Hepatic stellate cell (primary cell): ENCODE measurements around the gene NUDCD3.
A peak's percentile ranks its signal among the peaks of the same experiment; 100 is the strongest.
"Not testable (repeated sequence)": the region's sequence is repeated elsewhere in the genome, so short reads cannot be mapped to it uniquely, and the experiment has no call there.

Source experiments
- DNase-seq: peaks from one replicate; pipeline ENCODE4 v3.0.0; 2011; ENCODE audit warnings: low spot score

NUDCD3 gene

DNA sequence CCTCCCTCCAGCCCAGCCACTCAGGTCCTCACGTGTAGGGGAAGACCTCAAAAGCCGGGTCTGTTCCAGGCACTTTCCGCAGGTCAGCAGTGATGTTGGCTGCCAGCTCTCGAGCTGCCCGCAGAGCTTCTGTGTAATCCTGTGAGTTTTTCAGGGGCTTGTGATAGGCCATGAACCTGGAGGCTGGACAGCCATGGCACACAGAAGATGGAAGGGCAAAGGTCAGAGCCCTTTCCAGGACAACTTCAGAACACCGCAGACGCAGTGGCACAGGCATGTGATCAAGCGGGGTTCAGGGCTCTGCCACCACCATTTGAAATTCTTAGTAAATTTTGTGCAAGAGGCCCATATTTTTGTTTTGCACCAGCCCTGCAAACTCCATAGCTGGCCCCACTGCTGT, 26.7 kb upstream of the NUDCD3 start:
- DNase-seq, result no peak

DNA sequence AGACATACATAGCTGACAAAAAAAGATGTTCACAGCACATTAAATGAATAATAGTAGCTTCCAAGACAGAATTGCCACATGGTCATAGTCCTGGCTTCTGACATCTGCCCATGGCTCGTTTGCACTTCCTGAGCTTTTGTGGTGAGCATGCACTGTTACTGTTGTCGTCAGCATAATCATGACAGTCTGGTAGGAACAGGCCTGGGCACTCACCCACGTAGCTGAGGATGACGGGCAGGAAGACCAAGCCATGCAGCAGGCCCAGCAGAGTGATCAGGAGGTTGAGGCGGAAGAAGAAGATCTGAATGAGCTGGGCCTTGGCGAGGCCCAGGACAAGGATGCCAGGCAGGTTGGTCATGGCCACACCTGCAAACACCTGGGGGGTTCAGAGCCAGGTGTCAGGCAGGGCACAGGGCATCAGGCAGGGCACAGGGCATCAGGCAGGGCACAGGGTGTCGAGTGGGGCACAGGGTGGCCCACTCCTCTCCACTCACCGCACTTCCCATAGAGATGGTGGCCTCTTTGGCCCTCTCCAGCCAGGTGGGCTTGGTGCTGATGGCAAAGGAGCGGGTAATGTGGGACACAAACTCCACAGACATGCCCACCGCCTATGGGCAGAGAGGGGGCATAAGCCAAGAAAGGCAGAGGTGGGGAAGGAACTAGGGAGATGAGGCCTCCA, 25.3 kb upstream of the NUDCD3 start:
- no peak for DNase-seq

DNA sequence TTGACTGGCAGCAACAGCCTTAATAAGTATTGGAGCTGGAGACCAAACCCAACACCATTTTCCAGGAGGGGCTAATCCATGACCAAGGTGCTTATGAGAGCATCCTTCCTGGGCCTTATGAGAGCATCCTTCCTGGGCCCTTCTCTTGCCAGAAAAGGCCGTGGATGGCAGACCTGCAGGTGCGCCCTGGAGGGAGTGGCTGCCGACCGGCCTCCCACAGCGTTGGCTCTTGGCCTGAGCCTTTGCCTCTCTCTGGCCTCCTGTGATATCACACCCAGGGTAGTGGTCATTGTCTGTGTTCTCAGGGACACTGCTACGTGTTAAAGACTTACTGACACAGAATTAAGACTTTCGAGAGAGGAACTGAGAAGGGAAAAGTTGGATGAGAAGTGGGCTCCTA, 22.3 kb upstream of the NUDCD3 start:
- no peak for DNase-seq

DNA sequence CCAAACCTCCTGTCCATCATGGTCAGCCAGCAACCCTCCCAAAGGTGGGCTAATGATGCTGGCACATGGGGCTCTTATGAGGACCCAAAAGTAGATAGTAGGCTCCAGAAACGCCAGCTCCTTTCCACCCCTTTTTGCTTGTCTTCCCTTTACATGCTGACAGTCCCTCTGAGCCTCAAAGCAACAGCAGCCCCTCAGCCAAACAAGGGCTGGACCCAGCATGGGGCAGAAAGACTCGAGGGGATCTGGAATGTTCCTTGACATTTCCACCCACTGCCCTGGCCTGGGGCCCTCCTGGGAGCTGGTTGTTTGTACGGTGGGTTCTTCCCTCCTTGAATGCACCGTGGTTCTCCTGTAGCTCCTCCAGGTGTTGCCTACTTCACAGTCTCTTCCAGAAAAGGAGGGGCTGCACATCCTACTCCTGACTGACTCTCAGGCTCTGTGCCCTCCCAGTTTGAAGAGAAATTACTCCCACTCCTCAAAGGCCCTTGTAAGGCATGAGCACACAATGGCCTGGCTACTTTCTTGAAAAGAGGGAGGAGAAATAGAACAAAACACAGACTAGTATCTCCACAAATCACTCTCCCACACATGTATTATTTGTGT, 21.5 kb upstream of the NUDCD3 start:
- no peak for DNase-seq

DNA sequence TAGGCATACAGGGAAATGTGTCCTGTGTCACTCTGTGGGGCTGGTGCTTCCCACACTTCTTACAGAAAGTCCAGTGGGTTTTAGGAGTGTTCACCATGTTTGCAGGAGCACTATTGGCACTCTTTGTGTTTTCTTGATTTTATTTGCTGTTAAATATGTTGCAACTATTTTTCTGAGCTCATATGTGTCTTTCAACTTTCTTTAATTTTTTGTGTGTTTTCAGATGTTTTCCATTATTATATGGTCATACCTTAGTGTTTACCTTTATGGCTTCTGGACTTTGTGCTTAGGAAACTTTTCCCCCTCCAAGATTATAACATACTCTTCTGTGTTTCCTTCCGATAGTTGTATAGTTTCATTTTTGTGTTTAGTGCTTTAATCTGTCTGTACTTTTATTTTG, 20.8 kb upstream of the NUDCD3 start:
- DNase-seq, result no peak

DNA sequence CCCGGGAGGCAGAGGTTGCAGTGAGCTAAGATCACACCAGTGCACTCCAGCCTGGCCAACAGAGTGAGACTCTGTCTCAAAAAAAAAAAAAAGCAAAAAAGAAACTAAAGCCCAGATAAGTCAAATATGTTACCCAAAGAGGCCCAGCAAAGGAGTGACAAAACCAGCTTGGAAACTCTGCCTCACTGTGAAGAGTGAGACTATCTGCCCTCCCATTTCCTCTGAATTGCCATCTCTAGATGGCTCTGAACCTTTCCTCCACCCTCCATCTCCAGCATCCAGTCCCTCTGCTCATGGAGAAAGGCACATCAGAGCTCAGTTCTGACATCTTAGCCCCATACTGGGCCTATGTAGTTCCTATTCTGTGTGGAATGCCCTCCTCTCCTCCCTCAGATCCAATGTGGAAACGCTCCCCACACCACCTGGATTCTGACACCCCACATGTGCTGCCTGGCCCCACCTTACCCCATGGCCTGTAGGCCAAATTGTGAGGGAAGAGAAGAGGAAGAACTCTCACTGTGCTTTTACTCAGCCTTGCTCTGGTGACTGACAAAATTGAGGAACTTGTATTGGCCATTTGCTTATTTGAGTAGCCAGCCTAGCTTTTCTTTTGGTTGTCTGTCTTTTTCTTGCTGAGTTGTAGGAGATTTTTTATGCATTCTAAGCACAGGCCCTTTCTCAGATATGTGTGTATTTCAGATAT, 18.0 kb upstream of the NUDCD3 start:
- no peak for DNase-seq

DNA sequence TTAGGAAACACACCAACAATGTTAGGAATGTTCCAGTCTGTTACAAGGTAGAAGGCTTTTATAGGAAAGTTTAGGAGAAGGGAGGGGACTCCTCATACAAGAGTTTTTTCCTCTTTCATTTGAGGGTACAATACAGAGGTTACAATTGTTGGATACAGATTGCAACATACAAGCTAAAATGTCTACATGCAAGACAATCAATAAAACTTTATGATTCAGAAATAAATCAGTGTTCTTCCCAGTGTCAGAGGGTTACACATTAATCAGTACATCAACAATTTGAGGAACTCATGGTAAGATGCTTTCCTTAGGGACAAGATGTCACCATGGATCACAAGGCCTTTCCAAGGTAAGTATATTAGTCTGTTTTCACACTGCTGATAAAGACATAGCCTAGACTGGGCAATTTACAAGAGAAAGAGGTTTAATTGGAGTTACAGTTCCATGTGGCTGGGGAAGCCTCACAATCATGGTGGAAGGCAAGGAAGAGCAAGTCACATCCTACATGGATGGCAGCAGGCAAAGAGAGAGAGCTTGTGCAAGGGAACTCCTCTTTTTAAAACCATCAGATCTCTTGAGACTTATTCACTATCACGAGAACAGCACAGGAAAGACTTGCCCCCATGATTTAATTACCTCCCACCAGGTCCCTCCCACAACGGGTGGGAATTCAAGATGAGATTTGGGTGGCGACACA, 16.3 kb upstream of the NUDCD3 start:
- DNase-seq, result not testable (repeated sequence)

DNA sequence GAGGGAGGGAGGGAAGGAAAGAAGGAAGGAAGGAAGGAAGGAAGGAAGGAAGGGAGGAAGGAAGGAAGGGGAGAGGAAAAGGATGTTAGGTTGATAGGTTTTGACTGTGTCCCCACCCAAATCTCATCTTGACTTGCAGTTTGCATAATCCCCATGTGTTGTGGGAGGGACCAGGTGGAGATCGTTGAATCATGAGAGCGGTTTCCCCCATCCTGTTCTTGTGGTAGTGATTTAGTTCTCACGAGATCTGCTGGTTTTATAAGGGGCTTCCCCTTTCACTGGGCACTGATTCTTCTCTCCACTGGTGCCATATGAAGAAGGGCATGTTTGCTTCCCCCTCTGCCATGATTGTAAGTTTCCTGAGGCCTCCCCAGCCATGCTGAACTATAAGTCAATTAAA, 15.1 kb upstream of the NUDCD3 start:
- DNase-seq, result no peak

DNA sequence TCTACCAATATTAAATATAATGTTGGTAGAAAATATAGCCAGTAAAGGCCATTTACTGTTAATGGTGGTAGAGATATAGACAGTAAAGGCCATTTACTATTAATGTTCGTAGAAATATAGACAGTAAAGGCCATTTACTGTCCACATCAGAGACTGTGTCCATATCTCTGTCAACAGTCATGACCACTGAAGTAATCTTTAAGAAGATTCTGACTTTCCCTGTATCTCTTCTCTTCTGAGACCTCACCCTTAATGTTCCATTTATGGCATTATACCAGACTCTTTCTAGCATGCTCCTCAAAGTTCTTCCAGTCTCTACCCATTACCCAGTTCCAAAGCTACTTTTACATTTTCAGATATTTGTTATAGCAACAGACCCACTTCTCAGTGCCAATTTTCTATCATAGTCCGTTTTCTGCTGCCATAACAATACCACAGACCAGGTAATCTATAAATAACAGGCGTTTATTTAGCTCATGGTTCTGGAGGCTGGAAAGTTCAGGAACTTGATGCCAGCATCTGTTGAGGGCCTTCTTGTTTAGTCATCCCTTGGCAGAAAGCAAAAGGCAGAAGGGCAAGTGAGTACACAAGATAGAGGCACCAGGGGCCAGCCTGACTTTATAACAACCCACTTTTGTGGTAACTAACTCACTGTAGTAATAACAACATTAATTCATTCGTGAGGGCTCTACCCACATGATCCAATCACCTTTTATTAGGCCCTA, 7.9 kb upstream of the NUDCD3 start:
- DNase-seq, result no peak

DNA sequence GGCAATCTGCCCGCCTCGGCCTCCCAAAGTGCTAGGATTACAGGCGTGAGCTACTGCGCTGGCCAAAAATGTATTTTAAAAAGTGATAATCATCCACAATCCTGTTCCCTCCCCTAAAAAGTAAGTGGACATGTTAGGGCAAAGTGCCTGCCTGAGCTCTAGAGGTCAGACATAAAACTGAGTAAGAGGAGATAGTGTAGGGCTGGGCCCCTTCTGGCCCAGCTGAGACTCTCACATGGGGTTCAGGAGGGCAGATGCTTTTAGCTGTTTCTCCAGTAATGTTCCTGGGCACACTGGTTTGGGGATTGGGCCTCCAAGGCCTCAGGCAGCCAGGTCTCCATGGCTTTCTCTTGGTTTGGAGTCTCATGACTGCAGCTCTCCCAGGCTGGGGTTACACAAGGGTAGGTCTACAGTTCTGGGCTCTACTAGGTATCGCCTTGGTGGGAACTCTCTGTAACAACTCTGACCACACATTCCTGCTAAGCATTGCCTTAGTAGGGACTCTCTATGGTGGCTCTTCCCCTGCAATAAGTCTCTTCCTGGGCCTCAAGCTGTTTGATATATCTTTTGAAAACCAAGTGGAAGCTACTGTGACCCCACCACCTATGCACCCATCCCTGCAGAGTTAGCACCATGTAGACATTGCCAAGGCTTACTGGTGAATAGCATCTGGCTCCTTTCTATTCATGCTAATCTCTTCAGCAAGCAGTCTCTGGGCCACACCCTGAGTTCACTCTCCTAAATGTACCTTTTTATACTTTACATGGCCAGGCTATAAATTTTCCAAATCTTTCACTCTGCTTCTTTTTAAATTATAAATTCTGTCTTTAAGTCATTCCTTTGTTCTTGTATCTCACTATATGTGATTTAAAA, 6.9 kb upstream of the NUDCD3 start:
- DNase-seq, result no peak

DNA sequence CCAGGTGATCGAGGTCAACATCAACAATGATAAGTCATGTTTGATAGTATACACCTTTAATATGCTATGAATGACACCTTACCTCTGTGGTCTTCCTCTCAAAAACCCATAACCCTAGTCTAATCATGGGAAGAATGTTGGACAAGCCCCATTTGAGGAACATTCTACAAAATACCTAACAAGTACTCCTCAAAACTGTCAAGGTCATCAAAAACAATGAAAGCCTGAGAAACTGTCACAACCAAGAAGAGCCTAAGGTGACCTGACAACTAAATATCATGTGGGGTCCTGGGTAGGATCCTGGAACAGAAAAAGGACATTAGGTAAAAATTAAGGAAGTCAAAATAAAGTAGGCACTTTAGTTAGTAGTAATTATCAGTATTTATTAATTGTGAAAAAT, 5.9 kb upstream of the NUDCD3 start:
- DNase-seq, result no peak

DNA sequence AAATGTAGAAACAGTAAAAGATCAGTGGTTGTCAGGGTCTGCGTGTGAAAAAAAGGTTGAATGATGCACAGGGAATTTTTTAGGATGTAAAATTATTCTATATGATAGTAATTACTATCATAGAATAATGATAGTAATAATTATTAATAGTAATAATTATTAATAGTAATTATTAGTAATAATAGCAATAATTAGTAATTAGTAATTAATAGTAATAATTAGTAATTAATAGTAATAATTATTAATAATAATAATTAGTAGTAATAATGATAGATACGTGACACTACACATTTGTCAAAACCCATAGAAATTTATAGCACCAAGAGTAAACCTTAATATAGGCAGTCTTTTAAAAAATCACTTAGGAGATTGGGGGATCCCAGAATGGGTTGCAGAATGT, 4.5 kb upstream of the NUDCD3 start:
- DNase-seq, result no peak

DNA sequence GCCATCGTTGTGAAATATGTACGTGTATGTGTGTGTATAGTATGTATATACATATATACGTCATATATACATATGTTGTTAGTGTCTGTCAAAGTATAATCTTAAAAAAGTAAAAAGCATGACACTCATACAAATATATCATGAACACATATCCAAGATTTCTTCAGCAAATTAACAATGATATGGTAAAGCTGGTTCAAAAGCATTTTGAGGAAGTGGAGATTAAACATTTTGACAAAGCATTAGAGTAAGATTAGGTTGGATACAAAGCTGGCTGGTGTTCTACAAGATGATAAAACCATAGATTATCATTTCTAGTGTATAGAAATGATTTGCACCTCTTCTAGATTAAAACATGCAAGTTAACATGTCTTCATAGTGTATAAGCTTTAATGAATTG, 771 bp upstream of the NUDCD3 start:
- DNase-seq, result no peak

DNA sequence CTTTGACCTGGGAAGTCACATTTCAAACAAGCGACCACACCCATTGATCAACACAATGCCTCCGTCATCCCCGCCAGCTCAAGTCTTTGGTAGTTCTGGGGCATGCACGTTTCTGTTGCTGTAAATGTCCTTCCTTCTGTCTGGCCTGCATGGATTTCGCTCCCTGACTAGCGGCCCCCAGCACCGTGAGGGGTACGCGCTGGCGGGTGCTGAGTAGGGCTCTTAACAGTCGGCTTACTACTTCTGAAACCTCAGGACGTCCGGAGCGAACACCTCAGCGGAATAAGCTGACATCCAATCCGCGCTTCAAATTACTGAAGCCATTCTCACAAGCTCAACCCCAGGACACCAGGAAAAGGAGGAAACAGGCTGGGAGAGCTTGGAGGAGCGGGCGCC, 505 bp downstream of the NUDCD3 start:
- DNase-seq, result peak; percentile 24

DNA sequence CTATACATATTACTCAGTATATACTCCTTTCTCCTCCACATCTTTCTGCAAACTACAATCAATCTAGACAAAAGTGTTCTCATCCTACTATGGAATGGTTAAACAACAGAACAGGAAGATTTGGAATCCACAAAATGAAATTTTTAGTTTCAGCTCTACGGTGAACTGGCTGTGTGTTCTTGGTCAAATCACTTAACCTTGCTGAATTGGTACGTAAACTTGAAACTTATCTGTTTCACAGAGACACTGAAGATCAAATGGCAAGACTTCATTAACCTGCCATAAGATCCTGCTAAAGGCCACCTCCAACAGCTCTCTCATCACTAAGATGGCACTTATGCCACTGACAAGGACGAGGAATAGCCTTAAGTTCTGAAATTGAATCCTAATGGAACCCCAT, 1.5 kb downstream of the NUDCD3 start:
- no peak for DNase-seq

DNA sequence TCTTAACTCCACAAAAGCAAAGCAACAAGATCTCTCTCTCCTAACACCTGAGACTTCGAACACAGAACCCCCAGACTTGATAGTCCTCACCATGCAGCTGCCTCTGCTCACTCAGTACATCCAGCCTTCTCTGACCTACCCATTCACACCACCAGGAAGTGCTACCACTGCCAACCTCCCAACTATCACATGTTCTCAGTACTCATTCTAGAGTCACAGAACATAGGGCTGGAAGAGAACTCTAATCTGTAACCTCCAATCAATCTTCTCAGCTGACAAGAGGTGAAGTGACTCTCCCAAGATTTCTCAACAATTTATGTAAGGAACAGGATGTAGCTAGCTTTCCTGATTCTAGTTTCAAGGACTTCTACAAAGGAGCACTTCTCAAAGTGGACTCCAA, 3.8 kb downstream of the NUDCD3 start:
- DNase-seq, result no peak

DNA sequence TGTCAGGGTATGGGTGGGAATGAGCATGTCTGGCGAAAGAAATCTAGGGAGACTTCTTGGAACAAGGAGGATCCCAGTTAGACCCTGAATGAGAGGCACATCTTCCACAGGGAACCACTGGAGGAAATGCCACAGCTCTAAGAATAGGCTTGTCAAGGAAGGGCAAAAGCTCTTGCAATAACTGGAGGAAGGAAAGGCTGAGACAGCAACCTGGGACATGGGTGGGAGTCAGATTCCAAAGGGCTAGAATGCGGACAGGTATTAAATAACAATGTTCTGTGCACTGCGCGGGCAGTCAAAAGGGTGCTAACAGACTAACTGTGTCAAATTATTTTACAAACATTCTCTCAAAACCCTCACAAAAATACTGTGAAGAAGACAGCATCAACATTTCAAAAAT, 4.5 kb downstream of the NUDCD3 start:
- DNase-seq, result no peak

DNA sequence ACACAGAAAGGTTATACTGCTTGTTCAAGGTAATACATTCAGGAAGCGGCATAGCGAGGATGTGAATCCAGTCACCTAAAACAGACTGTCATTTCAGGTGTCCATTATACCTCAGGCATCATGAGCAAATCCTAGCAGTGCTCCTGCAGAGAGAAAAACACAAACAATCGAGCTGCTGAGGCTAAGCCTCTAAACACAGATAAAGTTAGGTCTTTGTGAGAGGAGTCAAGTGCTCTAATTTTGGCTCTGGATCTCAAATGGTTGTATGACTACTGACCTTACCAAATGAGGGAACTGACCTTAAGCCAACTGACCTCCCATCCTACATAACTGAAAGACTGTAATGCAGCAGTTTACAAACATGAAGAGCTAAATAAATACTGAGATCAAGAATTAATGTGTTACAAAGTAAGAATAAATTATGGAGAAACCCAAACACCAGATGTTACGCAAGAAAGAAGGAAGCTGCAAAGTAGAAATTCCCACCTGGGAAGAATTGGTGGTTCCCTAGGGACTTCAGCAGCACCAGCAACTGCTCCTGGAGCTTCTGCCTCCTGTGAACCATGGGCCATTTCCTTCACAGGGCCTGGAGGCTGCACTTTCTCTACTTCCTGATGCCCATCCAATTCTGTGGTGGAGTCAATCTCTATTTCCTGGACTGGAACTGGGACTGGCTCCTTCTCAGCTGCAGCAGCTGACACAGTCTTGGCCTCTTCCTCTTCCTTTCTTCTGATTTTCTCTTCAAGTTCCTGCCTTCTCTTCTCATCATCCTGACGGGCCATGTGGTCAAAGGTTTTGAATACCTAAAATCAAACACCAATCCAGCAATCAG, 5.8 kb downstream of the NUDCD3 start:
- no peak for DNase-seq

DNA sequence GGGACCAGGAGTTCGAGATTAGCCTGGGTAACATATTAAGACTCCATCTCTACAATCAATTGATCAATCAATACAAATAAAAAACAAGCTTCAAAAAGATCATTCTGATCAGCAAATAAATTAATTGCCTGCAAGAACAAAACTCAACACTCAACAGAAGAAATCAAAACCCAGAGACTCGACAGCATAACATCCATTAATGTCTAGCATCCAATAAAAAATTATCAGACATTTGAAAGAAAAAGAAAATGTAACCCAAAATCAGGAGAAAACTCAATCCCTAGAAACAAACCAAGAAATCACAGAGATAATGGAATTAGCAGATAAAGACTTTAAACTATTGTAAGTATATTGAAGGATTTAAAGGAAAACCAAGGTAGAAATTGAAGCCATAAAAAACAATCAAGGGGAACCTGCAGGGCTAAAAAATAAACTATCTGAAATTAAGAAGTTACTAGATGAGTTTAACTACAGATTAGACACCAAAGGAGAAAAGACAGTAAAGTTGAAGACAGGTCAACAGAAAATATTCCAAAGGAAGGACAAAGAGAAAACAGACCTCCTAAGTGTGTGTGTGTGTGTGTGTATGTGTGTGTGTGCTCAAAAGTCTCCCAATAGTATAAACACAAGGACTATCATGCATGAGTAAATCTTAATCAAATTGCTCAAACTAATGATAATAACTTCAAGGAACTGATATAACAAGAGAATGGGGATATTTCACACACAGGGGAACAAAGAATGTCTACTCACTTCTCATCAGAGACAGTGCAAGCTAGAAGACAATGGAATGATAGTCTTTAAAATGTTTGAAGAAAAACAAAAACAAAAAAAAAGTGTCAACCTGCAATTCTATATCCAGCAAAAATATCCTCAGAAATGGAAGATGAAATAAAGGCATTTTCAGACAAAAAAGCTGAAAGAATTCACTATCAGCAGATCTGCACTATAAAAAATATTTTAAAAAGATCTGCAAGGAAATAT, 7.7 kb downstream of the NUDCD3 start:
- no peak for DNase-seq
